G401 (cell line): ENCODE measurements around the gene SIAH1. TPM values are rescaled to one million over a fixed set of nuclear protein-coding genes. Genes with fewer than 3 reads are reported as not detected.
A peak's percentile ranks its signal among the peaks of the same experiment; 100 is the strongest.
"Not testable (repeated sequence)": the region's sequence is repeated elsewhere in the genome, so short reads cannot be mapped to it uniquely, and the experiment has no call there.

ENCODE experiments used
- DNase-seq: peaks from one replicate; pipeline ENCODE4 v3.0.0-alpha.2; 2015; ENCODE audit warnings: low spot score
- in situ Hi-C: cut with HindIII; loops from 2 replicates; pipeline ENCODE4 v1.10.0; 2016; ENCODE audit warnings: low sequenced_read_pairs, mixed read lengths
- total RNA-seq: library from RNA; depleted of rRNA; stranded (reverse); fragments of >200 nt; shearing (Covaris generic); gene quantifications from 2 replicates; pipeline ENCODE4 v1.2.3, GENCODE V29; 2014; rRNA removed

Gene SIAH1
- total RNA-seq = 11.1 and 21.3 TPM in 2 replicates

DNA sequence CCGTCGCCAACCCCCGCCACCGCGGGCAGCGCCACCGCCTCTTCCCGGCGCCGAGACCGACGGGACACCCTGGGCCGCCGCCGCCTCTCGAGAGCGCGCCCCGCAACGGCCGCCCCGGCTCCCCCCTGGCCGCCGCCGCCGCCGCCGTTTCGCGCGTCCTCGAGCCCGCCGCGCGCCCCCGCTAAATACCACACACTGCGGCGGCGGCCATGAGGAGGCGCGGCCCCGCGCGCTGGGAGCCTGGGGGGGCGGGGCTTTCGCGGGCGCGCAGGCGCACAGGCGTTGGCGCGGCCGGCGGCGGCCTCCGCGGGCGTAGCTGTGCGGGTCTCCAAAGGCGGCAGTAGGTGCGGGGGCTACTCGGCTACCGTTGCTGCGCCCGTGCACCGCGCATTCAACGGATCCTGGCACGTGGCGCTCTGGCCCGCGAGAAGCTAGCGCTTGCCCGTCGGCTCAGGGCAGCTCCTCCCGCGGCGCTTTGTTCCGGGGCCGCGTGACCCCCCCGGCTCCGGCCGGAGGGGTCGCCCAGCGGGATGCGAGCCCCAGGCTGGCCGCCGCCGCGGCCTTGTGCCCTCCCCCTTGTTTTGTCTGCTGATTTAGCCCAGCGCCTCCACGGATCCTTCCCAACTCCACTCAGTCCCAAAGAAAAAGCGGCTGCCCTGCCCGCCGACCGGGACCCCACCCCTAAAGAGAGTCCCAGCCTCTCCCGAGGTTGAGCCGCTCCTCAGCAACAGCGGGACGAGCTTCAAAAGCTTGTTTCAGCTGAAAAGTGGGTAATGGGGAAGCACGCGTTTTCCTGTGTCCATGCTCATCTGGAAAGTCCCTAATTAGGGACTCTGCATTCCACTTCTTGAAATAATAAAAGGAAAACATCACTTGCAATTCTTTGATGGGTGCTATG is at the start of gene SIAH1:
TSS of gene SIAH1 (minus strand) at position 161 of the 898 bp plus-strand sequence. CDS start 22,985 bp downstream, outside the sequence.
- in situ Hi-C loops = no loop called here
- peak; percentile 77 for DNase-seq

DNA sequence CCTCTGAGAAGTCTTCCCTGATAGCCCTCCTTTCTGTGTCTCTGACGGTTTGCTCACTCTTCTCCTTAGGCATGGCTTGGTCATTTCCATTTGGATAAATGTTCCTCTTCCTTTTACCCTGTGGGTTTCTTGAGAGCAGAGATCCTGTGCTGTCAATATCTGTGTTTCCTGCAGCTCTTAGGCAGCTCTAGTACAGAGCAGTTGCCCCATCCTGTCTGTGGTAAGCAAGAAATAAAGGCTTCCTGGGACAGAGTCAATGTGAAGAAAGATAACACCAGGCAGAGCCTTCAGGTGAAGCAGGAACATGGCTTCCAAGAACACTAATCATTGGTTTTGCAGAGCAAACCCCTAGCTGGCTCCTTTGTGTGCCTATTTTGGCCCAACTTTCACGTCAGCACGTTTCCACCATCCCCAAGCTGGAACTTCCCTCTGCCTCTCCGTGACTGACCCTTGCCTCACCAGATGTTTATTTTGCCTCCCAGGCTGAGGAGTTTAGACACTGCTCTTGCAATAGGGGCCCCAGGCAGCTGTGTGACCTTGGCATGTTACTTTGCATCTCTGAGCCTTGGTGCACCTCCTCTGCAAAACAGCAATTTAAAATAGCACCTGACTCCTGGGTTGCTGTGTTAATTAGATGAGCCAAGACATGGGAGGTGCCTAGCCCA is 49.6 kb upstream of the SIAH1 start:
- no peak for DNase-seq
- in situ Hi-C loops = no loop called here

DNA sequence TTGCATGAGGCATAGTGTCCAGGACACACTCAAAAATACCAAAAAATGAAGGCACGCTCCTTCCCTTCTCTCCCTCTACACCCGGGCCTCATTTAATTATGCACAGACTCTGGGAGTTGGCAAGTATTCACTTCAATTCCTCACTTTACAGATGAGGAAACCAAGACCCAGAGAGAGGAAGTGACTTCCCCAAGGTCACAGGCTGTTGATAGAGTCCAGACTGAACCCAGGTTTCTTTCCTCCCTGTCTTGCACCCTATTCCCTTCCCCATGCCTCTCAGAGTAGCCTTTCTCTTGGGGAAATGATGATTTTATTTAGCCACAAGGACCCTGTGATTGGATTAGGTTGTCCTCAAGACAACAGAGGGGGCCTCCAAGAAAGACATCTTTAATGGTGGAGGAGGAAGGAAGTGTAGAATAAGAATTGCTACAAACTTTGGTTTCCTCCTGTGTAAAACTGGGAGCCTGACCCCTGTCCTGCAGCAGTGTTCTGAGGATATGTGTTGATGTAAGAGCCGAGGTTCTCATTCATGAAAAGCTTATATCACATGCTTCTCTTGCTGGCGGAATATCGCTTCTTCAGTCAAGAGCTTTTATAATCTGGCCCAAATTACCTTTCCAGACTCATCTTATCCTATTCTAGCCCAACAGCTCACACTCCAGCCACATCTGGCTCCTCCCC is 48.8 kb upstream of the SIAH1 start:
- in situ Hi-C loops = no loop called here
- no peak for DNase-seq

DNA sequence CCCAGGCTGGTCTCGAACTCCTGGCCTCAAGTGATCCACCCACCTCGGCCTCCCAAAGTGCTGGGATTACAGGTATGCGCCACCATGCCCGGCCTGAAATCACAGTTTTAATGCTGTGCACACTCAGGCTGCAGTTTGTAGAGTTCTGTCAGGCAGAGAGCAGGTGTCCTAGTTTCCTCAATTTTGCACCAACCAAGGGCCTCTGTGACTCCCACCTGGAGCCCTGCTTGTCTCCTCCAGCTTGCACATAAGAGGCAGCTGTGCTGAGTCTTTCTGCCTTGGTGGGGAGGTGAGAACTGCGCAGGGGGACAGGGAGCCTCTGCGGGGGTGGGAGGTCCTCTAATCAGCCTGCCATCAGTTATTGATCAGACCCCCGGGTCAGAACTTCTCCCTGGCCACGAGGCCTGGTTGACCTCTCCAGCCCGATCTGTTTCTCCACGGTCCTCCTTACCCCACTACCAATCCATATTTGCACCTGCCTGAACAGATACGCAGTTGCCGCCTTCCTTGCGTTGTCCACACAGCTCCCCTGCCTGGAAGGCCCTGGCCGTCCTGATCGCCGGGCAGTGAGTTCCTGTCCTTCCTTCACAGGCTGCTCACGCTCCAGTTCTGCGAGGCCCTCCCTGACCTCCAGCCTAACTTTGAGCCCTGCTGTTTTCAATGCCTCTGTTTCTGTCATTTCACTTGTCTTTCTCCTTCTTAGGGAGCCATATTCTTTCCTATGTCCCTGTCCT is 48.1 kb upstream of the SIAH1 start:
- no peak for DNase-seq
- in situ Hi-C loops = no loop called here

GRCh38 chr16:48432136-48432535 is 46.9 kb upstream of the SIAH1 start:
- in situ Hi-C loops = no loop called here
- DNase-seq = no peak

- DNase-seq = no peak
- in situ Hi-C loops = no loop called here
These were observed 45.7 kb upstream of the SIAH1 start for GRCh38 chr16:48430890-48431289.

- no peak for DNase-seq
- in situ Hi-C loops = no loop called here
These were observed 41.3 kb upstream of the SIAH1 start for GRCh38 chr16:48426244-48427141.

GRCh38 chr16:48422537-48422936 is 37.3 kb upstream of the SIAH1 start:
- no peak for DNase-seq
- in situ Hi-C loops = no loop called here

GRCh38 chr16:48421741-48422140 is 36.5 kb upstream of the SIAH1 start:
- DNase-seq = no peak
- in situ Hi-C loops = no loop called here

- no peak for DNase-seq
- in situ Hi-C loops = no loop called here
These were observed 35.2 kb upstream of the SIAH1 start for GRCh38 chr16:48420437-48420836.

DNA sequence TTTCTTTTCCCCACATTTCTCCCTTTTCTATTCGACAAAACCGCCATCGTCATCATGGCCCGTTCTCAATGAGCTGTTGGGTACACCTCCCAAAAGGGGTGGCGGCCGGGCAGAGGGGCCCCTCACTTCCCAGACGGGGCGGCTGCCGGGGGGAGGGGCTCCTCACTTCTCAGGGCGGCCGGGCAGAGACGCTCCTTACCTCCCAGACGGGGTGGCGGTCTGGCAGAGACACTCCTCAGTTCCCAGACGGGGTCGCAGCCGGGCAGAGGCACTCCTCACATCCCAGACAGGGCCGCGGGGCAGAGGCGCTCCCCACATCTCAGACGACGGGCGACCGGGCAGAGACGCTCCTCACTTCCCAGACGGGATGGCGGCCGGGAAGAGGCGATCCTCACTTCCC is 31.4 kb upstream of the SIAH1 start:
- in situ Hi-C loops, DNase-seq: not testable (repeated sequence)

DNA sequence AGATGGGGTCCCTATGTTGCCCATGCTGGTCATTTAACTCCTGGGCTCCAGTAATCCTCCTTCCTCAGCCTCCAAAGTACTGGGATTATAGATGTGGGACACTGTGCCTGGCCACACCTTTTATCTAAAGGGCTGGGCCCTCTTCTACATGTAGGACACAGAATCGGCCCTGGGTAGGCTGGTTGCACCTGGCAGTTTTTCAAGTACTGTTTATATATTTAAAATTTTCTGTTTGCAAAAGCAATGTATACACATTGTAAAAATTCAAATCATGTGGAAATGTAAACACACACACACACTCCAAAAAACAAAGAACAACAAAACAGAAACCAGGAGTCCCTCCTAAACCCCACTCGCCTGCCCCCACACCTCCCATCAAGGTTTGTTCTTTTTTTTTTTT is 28.1 kb upstream of the SIAH1 start:
- in situ Hi-C loops = no loop called here
- no peak for DNase-seq

DNA sequence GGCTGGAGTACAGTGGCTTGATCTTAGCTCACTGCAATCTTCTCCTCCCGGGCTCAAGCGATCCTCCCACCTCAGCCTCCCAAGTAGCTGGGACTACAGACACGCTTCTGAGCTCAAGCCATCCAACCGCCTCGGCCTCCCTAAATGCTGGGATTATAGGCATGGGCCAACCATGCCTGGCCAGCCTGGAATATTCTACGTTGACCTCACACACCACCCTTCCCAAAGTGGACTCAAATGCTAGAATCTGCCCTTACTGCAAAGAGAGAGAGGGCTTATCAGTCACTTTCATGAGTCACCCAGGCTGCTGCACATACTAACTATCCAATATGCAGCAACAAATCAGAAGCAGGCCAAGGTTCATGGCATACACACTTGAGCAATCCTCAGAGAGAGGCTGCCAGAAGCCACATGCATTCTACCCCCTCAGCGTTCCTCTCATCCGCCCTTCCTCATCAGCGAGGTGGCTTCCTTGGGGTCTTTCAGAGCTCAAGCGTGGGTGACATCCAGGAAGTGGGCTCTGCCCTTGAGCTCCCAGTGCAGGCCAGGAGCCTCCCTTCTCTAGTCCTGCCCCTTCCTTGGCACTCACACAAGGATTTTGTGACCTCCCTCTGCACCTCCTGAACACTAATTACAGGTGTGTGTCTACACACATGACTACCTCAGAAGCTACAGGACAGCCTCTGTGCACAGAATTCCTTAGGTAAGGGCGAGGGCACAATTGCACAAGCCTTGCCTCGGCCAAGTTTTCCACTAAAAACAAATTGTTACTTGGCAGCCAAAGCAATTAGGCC is 24.8 kb upstream of the SIAH1 start:
- DNase-seq = no peak

DNA sequence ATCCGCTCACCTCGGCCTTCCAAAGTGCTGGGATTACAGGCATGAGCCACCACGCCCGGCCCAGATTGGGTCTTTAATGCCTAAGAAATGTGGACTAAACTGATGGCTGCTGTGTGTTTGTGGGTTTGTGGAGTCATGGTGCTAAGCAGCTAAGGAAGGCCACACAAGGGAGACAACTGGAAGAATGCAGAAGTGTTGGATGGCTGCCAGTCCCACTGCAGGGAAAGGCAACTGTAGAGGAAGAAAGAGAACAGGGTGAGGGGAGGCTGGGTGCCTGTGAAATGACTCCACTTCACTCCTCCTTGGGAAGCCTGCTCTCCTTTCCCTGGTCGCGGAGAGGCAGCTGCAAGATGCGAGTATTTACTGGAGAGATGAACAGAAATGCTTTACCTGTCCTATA is 23.5 kb upstream of the SIAH1 start:
- no peak for DNase-seq
- in situ Hi-C loops = no loop called here

More for the DNA sequence above, 24.8 kb upstream of the SIAH1 start:
- in situ Hi-C loops = no loop called here

DNA sequence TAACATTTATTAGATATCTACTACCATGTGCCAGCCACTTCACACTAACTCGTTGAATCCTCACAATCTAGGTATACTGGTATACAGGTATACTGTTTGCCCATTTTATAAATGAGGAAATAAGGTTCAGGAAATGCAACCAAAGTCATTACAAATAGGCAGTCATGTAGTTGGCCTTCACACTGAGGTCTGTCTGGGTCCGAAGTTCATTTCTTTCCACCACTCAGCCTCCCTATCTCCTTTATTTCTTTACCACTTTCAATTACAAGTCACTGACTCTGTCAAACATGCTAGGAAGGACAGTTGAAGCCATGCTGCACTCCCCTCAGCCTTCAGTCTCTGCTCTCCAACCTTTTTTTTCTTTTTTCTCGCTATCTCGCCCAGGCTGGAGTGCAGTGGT is 20.7 kb upstream of the SIAH1 start:
- no peak for DNase-seq
- in situ Hi-C loops = no loop called here

GRCh38 chr16:48405153-48405552 is 19.9 kb upstream of the SIAH1 start:
- no peak for DNase-seq
- in situ Hi-C loops = no loop called here

DNA sequence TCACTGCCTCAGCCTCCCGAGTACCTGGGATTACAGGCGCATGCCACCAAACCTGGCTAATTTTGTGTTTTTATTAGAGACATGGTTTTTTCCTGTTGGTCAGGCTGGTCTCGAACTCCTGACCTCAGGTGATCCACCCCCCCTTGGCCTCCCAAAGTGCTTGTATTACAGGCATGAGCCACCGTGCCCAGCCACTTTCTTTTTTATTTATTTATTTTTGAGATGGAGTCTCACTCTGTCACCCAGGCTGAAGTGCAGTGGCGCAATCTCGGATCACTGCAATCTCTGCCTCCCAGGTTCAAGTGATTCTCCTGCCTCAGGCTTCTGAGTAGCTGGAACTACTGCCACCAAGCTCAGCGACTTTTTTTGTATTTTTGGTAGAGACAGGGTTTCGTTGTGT is 17.3 kb upstream of the SIAH1 start:
- in situ Hi-C loops = not testable (repeated sequence)

GRCh38 chr16:48395375-48395774 is 10.2 kb upstream of the SIAH1 start:
- in situ Hi-C loops = no loop called here
- DNase-seq = no peak

More for the DNA sequence above, 17.3 kb upstream of the SIAH1 start:
- not testable (repeated sequence) for DNase-seq
